Panc1 (cell line): ENCODE results near the gene SIGMAR1. TPM values are rescaled to one million over a fixed set of nuclear protein-coding genes. Genes with fewer than 3 reads are reported as not detected.

Source experiments
- ATAC-seq: fragments of 200-7000 bp; cut with Tn5 transposase; 2 replicates; pipeline ENCODE4 v1.9.1; 2020; ENCODE audit warnings: mild to moderate bottlenecking, moderate library complexity
- BruUV-seq: library from RNA; stranded (reverse); fragments of 400-500 nt; replicated peaks from 2 replicates; lab custom pipeline; 2021; lab: Mats Ljungman, UMichigan
- CTCF ChIA-PET: fragments of 300-600 bp; sonication (Branson Sonifier 250); formaldehyde crosslinking; loops from one replicate; lab custom pipeline; 2022; ENCODE audit warnings: antibody characterized with exemption; lab: Charles Lee
- POLR2A ChIA-PET: fragments of 300-600 bp; sonication (Branson Sonifier 250); formaldehyde crosslinking; loops from one replicate; lab custom pipeline; 2022; ENCODE audit warnings: antibody characterized with exemption; lab: Charles Lee
- DNase-seq: peaks from one replicate; pipeline ENCODE4 v3.0.0-alpha.2; 2010; ENCODE audit warnings: low read depth, low spot score
- H3K27ac ChIP-seq: 2 replicates; pipeline ENCODE4 v1.5.1; 2011; ENCODE audit warnings: mild to moderate bottlenecking, low read length, inconsistent platforms
- H3K27me3 ChIP-seq: fragments of 200-500 bp; sonication (Bioruptor generic); 2 replicates; pipeline ENCODE4 v1.6.0; 2014; ENCODE audit warnings: low read length, inconsistent platforms; ENCODE audit not compliant: control insufficient read depth, insufficient read depth
- H3K36me3 ChIP-seq: fragments of 200-500 bp; sonication (Bioruptor generic); 2 replicates; pipeline ENCODE4 v1.5.1; 2014; ENCODE audit warnings: inconsistent platforms, mild to moderate bottlenecking, low read length, moderate library complexity; ENCODE audit not compliant: control insufficient read depth, insufficient read depth
- H3K4me1 ChIP-seq: 2 replicates; pipeline ENCODE4 v1.5.1; 2011; ENCODE audit warnings: inconsistent platforms, mild to moderate bottlenecking, low read length, moderate library complexity; ENCODE audit not compliant: control insufficient read depth, insufficient read depth
- H3K4me3 ChIP-seq, 2 experiments: 2 replicates each; pipeline ENCODE4 v1.5.1; 2011 to 2012; ENCODE audit warnings: low read depth in 2 of 2, low read length in 2 of 2, mild to moderate bottlenecking in 2 of 2, inconsistent platforms in 1 of 2, moderate library complexity in 1 of 2
- H3K9me3 ChIP-seq: fragments of 200-500 bp; sonication (Bioruptor generic); 2 replicates; pipeline ENCODE4 v1.5.1; 2014; ENCODE audit warnings: low read depth, mild to moderate bottlenecking, inconsistent platforms, low read length, moderate library complexity; ENCODE audit not compliant: control insufficient read depth, insufficient read depth
- POLR2AphosphoS5 ChIP-seq: IDR thresholded peaks from 2 replicates; pipeline ENCODE4 v1.6.1; 2012; ENCODE audit warnings: mild to moderate bottlenecking, low read depth, low read length, moderate library complexity
- REST ChIP-seq, 2 experiments: IDR thresholded peaks; 2 replicates each; pipeline ENCODE4 v1.6.1; 2011 to 2012; ENCODE audit warnings: low read depth in 2 of 2, control low read depth in 1 of 2, low read length in 1 of 2, mild to moderate bottlenecking in 1 of 2, moderate library complexity in 1 of 2; ENCODE audit not compliant: insufficient read depth in 1 of 2
- SIN3A ChIP-seq: IDR thresholded peaks from 2 replicates; pipeline ENCODE4 v1.6.1; 2012; ENCODE audit warnings: low read depth, mild to moderate bottlenecking, low read length, moderate library complexity, borderline replicate concordance; ENCODE audit not compliant: insufficient read depth
- TCF7L2 ChIP-seq: IDR thresholded peaks from 2 replicates; pipeline ENCODE4 v1.6.1; 2011; ENCODE audit warnings: mild to moderate bottlenecking, low read depth, low read length, inconsistent platforms
- in situ Hi-C: cut with HindIII; loops from 2 replicates; pipeline ENCODE4 v1.10.0; 2016; ENCODE audit warnings: low sequenced_read_pairs, low pct_unique_long_range_greater_than_20kb
- intact Hi-C: fragments of 100-400 bp; cut with micrococcal nuclease; formaldehyde crosslinking; loops from one replicate; pipeline ENCODE4 v1.10.0; 2022; ENCODE audit not compliant: unreplicated experiment
- total RNA-seq: library from RNA; stranded (reverse); gene quantifications from one replicate; pipeline ENCODE4 v1.2.1, GENCODE V29; 2021; ENCODE audit not compliant: unreplicated experiment
- TF ChIP-seq, protein P1 (sequence below): fragments of 450-650 bp; IDR thresholded peaks from 2 replicates; pipeline ENCODE4 v1.5.1; 2017; ENCODE audit warnings: mild to moderate bottlenecking

The SIGMAR1 gene
- total RNA-seq, 1 experiment from 2014 or later = 131 TPM

DNA sequence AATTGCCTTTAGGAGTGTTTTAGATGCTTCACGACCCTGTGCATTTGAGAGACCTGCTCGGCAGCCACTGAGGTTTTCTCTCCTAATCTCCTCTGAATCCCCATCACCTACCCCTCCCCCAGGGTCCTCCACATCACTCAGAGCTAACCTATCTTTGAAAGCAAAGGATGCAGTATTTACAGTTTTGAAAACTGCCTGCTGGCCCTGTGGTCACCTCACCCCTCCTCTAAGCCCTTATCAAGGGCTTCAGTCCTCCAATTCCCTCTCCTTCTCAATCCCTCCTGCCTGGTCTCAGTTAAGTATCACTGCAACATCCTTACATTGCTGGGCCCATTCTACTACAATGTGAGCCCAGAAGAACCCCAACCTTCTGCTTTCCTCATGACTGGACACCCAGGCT is 30.3 kb downstream of the SIGMAR1 start:
- H3K36me3 ChIP-seq = no peaks in the 10 kb centered on the region
- POLR2A ChIA-PET = interaction anchor here (0.6 kb wide), 1 partner anchor 27 kb away, joined by 11 read pairs; no protein-coding TSS in a partner anchor
- intact Hi-C loops (no loop called here), in situ Hi-C loops (no loop called here)
- TF ChIP-seq TCF7L2 = no peak
- TF ChIP-seq, protein P1, sequence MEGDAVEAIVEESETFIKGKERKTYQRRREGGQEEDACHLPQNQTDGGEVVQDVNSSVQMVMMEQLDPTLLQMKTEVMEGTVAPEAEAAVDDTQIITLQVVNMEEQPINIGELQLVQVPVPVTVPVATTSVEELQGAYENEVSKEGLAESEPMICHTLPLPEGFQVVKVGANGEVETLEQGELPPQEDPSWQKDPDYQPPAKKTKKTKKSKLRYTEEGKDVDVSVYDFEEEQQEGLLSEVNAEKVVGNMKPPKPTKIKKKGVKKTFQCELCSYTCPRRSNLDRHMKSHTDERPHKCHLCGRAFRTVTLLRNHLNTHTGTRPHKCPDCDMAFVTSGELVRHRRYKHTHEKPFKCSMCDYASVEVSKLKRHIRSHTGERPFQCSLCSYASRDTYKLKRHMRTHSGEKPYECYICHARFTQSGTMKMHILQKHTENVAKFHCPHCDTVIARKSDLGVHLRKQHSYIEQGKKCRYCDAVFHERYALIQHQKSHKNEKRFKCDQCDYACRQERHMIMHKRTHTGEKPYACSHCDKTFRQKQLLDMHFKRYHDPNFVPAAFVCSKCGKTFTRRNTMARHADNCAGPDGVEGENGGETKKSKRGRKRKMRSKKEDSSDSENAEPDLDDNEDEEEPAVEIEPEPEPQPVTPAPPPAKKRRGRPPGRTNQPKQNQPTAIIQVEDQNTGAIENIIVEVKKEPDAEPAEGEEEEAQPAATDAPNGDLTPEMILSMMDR = no peak
- no peak for TF ChIP-seq POLR2AphosphoS5
- TF ChIP-seq SIN3A = no peak
- TF ChIP-seq REST (IDR thresholded peaks at IDR 0.05; ENCODE audit: insufficient read depth in 1 of 2, low read depth in 2 of 2, low read length in 1 of 2) = no peak
- CTCF ChIA-PET = interaction anchor here (0.7 to 0.9 kb wide), 2 partner anchors 52 to 59 kb away, joined by 3 read pairs; no protein-coding TSS in a partner anchor
- no peak overlapping the region for H3K27ac ChIP-seq
- no peak overlapping the region for H3K4me3 ChIP-seq
- no peaks in the 10 kb centered on the region for H3K9me3 ChIP-seq
- no peaks in the 10 kb centered on the region for H3K27me3 ChIP-seq
- DNase-seq (no peak), ATAC-seq (no peak)
- peaks cover 8% of the 10 kb centered on the region for H3K4me1 ChIP-seq
- no TSS peak for BruUV-seq

DNA sequence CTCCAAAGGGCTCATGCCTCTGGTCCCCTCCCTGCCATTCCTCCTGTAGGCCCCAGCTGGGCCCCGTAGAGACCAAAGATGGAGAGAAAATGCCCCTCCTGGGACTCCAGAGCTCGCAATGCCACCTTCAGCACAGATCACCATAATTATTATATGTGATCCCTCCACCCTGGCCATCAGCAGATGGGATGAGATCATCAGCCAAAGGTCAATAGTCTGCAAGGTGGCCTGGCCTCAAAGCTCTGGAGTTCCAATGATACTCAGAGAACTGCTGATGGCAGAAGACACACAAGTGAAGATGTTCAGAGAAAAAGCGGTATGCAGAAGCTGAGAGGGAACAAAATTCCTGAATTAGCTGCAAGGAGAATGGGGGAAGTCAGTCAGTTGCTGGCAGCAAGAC is 30.7 kb downstream of the SIGMAR1 start:
- in situ Hi-C loops = no loop called here
- BruUV-seq = no TSS peak
- Histone ChIP-seq H3K27ac (no peak overlapping the region), H3K27me3 (no peaks in the 10 kb centered on the region), H3K4me3 (no peak overlapping the region), H3K9me3 (no peaks in the 10 kb centered on the region), H3K4me1 (peaks cover 8% of the 10 kb centered on the region), H3K36me3 (no peaks in the 10 kb centered on the region)
- ChIA-PET CTCF (interaction anchor here (0.7 to 0.9 kb wide), 2 partner anchors 52 to 59 kb away, joined by 3 read pairs; no protein-coding TSS in a partner anchor), POLR2A (interaction anchor here (0.6 kb wide), 1 partner anchor 27 kb away, joined by 11 read pairs; no protein-coding TSS in a partner anchor)
- intact Hi-C loops = no loop called here
- no peak for ATAC-seq
- DNase-seq = no peak
- TF ChIP-seq POLR2AphosphoS5 (no peak), TCF7L2 (no peak), REST (IDR thresholded peaks at IDR 0.05; ENCODE audit: insufficient read depth in 1 of 2, low read depth in 2 of 2, low read length in 1 of 2) (no peak), SIN3A (no peak)
- TF ChIP-seq, protein P1 = no peak
